SK-N-SH treated with all-trans-retinoic acid at 6 μM for 48 hours (cell line): Measurements from ENCODE around the gene TMC4.

ENCODE experiments used
- ATAC-seq: fragments of 200-7000 bp; cut with Tn5 transposase; 3 replicates; pipeline ENCODE4 v1.9.1; 2020; ENCODE audit warnings: mild to moderate bottlenecking, moderate library complexity
- ARNTL ChIP-seq: fragments of 450-650 bp; formaldehyde crosslinking; IDR thresholded peaks from 2 replicates; pipeline ENCODE4 v1.5.0; 2020; ENCODE audit warnings: low read depth, mild to moderate bottlenecking, moderate library complexity, borderline replicate concordance
- BACH2 ChIP-seq: fragments of 250-450 bp; sonication (Bioruptor Pico); IDR thresholded peaks from 2 replicates; pipeline ENCODE4 v1.9.0; 2021; ENCODE audit warnings: mild to moderate bottlenecking, borderline replicate concordance
- ESRRG ChIP-seq: fragments of 250-450 bp; sonication (Bioruptor Pico); IDR thresholded peaks from 2 replicates; pipeline ENCODE4 v1.6.1; 2021; ENCODE audit warnings: mild to moderate bottlenecking
- GLIS3 ChIP-seq: fragments of 250-450 bp; sonication (Bioruptor Pico); IDR thresholded peaks from 2 replicates; pipeline ENCODE4 v1.5.0; 2020; ENCODE audit warnings: mild to moderate bottlenecking, moderate library complexity
- ISL1 ChIP-seq: fragments of 250-450 bp; sonication (Bioruptor Pico); IDR thresholded peaks from 2 replicates; pipeline ENCODE4 v2.1.2; 2022; ENCODE audit warnings: mild to moderate bottlenecking, moderate library complexity
- PPARA ChIP-seq: fragments of 250-450 bp; sonication (Bioruptor Pico); IDR thresholded peaks from 2 replicates; pipeline ENCODE4 v1.5.0; 2020; ENCODE audit warnings: mild to moderate bottlenecking, borderline replicate concordance
- RARB ChIP-seq: fragments of 250-450 bp; sonication (Bioruptor Pico); IDR thresholded peaks from 2 replicates; pipeline ENCODE4 v1.8.0; 2021; ENCODE audit warnings: mild to moderate bottlenecking, moderate library complexity
- TCF4 ChIP-seq: fragments of 250-450 bp; sonication (Bioruptor Pico); IDR thresholded peaks from 2 replicates; pipeline ENCODE4 v1.8.0; 2021; ENCODE audit warnings: mild to moderate bottlenecking, moderate library complexity, borderline replicate concordance
- TOX ChIP-seq: fragments of 250-450 bp; sonication (Bioruptor Pico); IDR thresholded peaks from 2 replicates; pipeline ENCODE4 v1.8.0; 2021; ENCODE audit warnings: mild to moderate bottlenecking, moderate library complexity, borderline replicate concordance
- ZC3H10 ChIP-seq: fragments of 250-450 bp; sonication (Bioruptor Pico); IDR thresholded peaks from 2 replicates; pipeline ENCODE4 v1.5.1; 2021; ENCODE audit warnings: mild to moderate bottlenecking, moderate library complexity
- ZFP3 ChIP-seq: fragments of 250-450 bp; sonication (Bioruptor Pico); IDR thresholded peaks from 2 replicates; pipeline ENCODE4 v1.5.0; 2020; ENCODE audit warnings: mild to moderate bottlenecking, moderate library complexity
- ZFP30 ChIP-seq: fragments of 450-650 bp; formaldehyde crosslinking; IDR thresholded peaks from 2 replicates; pipeline ENCODE4 v1.5.0; 2022; ENCODE audit warnings: mild to moderate bottlenecking, moderate library complexity
- ZNF565 ChIP-seq: fragments of 450-650 bp; formaldehyde crosslinking; conservative IDR thresholded peaks from 2 replicates; pipeline ENCODE4 v1.5.0; 2020; ENCODE audit warnings: low read depth, mild to moderate bottlenecking, moderate library complexity
- ZNF70 ChIP-seq: fragments of 450-650 bp; formaldehyde crosslinking; IDR thresholded peaks from 2 replicates; pipeline ENCODE4 v1.5.0; 2020; ENCODE audit warnings: mild to moderate bottlenecking, moderate library complexity
- ZNF8 ChIP-seq: fragments of 450-650 bp; formaldehyde crosslinking; IDR thresholded peaks from 2 replicates; pipeline ENCODE4 v1.5.0; 2020; ENCODE audit warnings: mild to moderate bottlenecking, moderate library complexity
- TF ChIP-seq, protein P1 (sequence below): fragments of 250-450 bp; sonication (Bioruptor Pico); IDR thresholded peaks from 2 replicates; pipeline ENCODE4 v1.5.1; 2021; ENCODE audit warnings: mild to moderate bottlenecking, moderate library complexity
- TF ChIP-seq, protein P2 (sequence below): fragments of 250-450 bp; sonication (Bioruptor Pico); IDR thresholded peaks from 2 replicates; pipeline ENCODE4 v1.5.0; 2020; ENCODE audit warnings: mild to moderate bottlenecking, moderate library complexity
- TF ChIP-seq, protein P3 (sequence below): fragments of 250-450 bp; sonication (Bioruptor Pico); IDR thresholded peaks from 2 replicates; pipeline ENCODE4 v1.8.0; 2020; ENCODE audit warnings: mild to moderate bottlenecking, moderate library complexity, borderline replicate concordance
- TF ChIP-seq, protein P4 (sequence below): fragments of 250-450 bp; sonication (Bioruptor Pico); IDR thresholded peaks from 2 replicates; pipeline ENCODE4 v1.8.0; 2021; ENCODE audit warnings: low read depth, mild to moderate bottlenecking, moderate library complexity, borderline replicate concordance
- TF ChIP-seq, protein P5 (sequence below): fragments of 250-450 bp; sonication (Bioruptor Pico); IDR thresholded peaks from 2 replicates; pipeline ENCODE4 v1.5.1; 2020; ENCODE audit warnings: low read depth, mild to moderate bottlenecking, moderate library complexity

Gene TMC4

DNA sequence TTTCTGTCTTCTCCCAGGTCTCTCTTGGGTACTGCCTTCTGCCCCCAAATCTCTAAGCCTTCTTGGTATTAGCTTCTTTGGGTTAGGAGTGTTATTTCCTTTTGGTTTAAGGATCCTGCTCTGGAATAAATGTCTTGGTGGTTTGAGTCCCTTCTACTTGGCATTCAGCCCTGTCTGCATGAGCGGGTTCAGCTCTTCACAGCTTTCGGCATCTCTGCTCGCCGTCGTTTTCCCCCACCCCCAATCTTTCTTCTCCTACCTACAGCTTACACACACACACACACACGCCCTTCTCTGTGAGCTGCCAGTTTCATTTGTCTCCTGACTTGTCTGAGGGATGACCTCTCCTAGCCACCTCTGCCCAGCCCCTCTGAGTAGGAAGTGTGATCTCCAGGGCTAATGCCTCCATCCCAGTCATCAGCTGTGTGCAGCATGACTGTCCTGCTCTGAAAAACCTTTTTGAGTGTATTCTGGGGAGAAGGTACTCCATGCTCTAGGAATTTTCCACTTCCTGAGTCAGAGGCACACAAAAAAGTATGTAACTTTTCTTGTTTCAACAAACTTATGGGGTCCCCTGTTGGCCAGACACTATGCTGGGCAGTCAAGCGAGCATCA, 30.7 kb downstream of the TMC4 start:
- ATAC-seq: no peak
- TF ChIP-seq, protein P1, sequence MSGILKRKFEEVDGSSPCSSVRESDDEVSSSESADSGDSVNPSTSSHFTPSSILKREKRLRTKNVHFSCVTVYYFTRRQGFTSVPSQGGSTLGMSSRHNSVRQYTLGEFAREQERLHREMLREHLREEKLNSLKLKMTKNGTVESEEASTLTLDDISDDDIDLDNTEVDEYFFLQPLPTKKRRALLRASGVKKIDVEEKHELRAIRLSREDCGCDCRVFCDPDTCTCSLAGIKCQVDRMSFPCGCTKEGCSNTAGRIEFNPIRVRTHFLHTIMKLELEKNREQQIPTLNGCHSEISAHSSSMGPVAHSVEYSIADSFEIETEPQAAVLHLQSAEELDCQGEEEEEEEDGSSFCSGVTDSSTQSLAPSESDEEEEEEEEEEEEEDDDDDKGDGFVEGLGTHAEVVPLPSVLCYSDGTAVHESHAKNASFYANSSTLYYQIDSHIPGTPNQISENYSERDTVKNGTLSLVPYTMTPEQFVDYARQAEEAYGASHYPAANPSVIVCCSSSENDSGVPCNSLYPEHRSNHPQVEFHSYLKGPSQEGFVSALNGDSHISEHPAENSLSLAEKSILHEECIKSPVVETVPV: no peak
- no peak for TF ChIP-seq TOX
- no peak for TF ChIP-seq RARB (CRISPR knock-in tag)
- no peak for TF ChIP-seq TCF4 (CRISPR knock-in tag)
- no peak for TF ChIP-seq ZNF8 (CRISPR knock-in tag)
- TF ChIP-seq, protein P2, sequence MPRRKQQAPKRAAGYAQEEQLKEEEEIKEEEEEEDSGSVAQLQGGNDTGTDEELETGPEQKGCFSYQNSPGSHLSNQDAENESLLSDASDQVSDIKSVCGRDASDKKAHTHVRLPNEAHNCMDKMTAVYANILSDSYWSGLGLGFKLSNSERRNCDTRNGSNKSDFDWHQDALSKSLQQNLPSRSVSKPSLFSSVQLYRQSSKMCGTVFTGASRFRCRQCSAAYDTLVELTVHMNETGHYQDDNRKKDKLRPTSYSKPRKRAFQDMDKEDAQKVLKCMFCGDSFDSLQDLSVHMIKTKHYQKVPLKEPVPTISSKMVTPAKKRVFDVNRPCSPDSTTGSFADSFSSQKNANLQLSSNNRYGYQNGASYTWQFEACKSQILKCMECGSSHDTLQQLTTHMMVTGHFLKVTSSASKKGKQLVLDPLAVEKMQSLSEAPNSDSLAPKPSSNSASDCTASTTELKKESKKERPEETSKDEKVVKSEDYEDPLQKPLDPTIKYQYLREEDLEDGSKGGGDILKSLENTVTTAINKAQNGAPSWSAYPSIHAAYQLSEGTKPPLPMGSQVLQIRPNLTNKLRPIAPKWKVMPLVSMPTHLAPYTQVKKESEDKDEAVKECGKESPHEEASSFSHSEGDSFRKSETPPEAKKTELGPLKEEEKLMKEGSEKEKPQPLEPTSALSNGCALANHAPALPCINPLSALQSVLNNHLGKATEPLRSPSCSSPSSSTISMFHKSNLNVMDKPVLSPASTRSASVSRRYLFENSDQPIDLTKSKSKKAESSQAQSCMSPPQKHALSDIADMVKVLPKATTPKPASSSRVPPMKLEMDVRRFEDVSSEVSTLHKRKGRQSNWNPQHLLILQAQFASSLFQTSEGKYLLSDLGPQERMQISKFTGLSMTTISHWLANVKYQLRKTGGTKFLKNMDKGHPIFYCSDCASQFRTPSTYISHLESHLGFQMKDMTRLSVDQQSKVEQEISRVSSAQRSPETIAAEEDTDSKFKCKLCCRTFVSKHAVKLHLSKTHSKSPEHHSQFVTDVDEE (CRISPR knock-in tag): no peak
- TF ChIP-seq, protein P3, sequence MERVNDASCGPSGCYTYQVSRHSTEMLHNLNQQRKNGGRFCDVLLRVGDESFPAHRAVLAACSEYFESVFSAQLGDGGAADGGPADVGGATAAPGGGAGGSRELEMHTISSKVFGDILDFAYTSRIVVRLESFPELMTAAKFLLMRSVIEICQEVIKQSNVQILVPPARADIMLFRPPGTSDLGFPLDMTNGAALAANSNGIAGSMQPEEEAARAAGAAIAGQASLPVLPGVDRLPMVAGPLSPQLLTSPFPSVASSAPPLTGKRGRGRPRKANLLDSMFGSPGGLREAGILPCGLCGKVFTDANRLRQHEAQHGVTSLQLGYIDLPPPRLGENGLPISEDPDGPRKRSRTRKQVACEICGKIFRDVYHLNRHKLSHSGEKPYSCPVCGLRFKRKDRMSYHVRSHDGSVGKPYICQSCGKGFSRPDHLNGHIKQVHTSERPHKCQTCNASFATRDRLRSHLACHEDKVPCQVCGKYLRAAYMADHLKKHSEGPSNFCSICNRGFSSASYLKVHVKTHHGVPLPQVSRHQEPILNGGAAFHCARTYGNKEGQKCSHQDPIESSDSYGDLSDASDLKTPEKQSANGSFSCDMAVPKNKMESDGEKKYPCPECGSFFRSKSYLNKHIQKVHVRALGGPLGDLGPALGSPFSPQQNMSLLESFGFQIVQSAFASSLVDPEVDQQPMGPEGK: no peak
- no peak for TF ChIP-seq ZFP30 (CRISPR knock-in tag)
- no peak for TF ChIP-seq GLIS3
- TF ChIP-seq ISL1 (CRISPR knock-in tag): no peak
- no peak for TF ChIP-seq PPARA
- TF ChIP-seq ZFP3: no peak
- TF ChIP-seq, protein P4, sequence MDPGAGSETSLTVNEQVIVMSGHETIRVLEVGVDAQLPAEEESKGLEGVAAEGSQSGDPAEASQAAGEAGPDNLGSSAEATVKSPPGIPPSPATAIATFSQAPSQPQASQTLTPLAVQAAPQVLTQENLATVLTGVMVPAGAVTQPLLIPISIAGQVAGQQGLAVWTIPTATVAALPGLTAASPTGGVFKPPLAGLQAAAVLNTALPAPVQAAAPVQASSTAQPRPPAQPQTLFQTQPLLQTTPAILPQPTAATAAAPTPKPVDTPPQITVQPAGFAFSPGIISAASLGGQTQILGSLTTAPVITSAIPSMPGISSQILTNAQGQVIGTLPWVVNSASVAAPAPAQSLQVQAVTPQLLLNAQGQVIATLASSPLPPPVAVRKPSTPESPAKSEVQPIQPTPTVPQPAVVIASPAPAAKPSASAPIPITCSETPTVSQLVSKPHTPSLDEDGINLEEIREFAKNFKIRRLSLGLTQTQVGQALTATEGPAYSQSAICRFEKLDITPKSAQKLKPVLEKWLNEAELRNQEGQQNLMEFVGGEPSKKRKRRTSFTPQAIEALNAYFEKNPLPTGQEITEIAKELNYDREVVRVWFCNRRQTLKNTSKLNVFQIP (CRISPR knock-in tag): no peak
- no peak for TF ChIP-seq ARNTL (CRISPR knock-in tag)
- TF ChIP-seq BACH2 (CRISPR knock-in tag): no peak
- no peak for TF ChIP-seq ZNF565 (CRISPR knock-in tag)
- TF ChIP-seq ZNF70 (CRISPR knock-in tag): no peak
- TF ChIP-seq ZC3H10 (CRISPR knock-in tag): no peak
- TF ChIP-seq, protein P5, sequence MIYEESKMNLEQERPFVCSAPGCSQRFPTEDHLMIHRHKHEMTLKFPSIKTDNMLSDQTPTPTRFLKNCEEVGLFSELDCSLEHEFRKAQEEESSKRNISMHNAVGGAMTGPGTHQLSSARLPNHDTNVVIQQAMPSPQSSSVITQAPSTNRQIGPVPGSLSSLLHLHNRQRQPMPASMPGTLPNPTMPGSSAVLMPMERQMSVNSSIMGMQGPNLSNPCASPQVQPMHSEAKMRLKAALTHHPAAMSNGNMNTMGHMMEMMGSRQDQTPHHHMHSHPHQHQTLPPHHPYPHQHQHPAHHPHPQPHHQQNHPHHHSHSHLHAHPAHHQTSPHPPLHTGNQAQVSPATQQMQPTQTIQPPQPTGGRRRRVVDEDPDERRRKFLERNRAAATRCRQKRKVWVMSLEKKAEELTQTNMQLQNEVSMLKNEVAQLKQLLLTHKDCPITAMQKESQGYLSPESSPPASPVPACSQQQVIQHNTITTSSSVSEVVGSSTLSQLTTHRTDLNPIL (CRISPR knock-in tag): no peak

DNA sequence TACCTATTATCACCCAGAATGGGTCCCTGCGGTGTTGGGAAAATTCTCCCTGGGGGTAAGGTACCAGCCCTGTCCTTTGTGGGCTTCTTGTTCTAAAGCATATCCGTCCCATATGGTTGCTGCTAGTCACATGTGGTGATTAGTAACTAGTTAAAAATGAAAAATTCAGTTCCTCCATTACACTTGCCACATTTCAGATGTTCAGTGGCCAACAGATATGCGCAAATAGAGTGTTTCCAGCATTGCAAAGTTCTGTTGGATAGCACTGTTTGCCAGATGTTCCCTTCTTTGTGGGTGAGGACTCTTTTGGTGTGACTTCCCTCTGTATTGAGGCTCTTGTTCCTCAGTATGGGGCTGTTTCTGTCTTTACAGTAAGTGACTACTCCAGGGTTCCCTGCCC, 31.6 kb downstream of the TMC4 start:
- TF ChIP-seq ZC3H10 (CRISPR knock-in tag) (no peak), ISL1 (CRISPR knock-in tag) (no peak), ZFP3 (no peak), ESRRG (CRISPR knock-in tag) (no peak), ZNF70 (CRISPR knock-in tag) (no peak)
- TF ChIP-seq, protein P4 (CRISPR knock-in tag): no peak
- TF ChIP-seq, protein P1: no peak
- TF ChIP-seq, protein P2 (CRISPR knock-in tag): no peak
- ATAC-seq: no peak
